ENCODE data around the gene RAI1. TPM values are rescaled to one million over a fixed set of nuclear protein-coding genes. Genes with fewer than 3 reads are reported as not detected.

Gene RAI1
- total RNA-seq, 3 donors from 2014 or later: 19.9 to 22.4 (median 20.1) TPM

- no peak for DNase-seq
- H3K27me3 Mint-ChIP-seq (ENCODE audit: low read depth): no peaks in the 10 kb centered on the region
- peaks cover 34% of the 10 kb centered on the region for H3K4me1 Mint-ChIP-seq (ENCODE audit: low read depth)
Measured at GRCh38 chr17:17840751-17841591, 159.7 kb downstream of the RAI1 start.

GRCh38 chr17:17841601-17842025, 160.4 kb downstream of the RAI1 start:
- H3K27me3 Mint-ChIP-seq (ENCODE audit: low read depth): no peaks in the 10 kb centered on the region
- no peaks in the 10 kb centered on the region for H3K9me3 Mint-ChIP-seq
- ATAC-seq (no peak), DNase-seq (no peak)
- H3K4me3 Mint-ChIP-seq: no peak overlapping the region
- no peaks in the 10 kb centered on the region for H3K36me3 Mint-ChIP-seq (ENCODE audit: insufficient read depth)
- H3K4me1 Mint-ChIP-seq (ENCODE audit: low read depth): peaks cover 35% of the 10 kb centered on the region

More at GRCh38 chr17:17840751-17841591, 159.7 kb downstream of the RAI1 start:
- Mint-ChIP-seq H3K36me3 (ENCODE audit: insufficient read depth) (no peaks in the 10 kb centered on the region), H3K9me3 (no peaks in the 10 kb centered on the region), H3K4me3 (peak overlapping the region; percentile 63)
- no peak for ATAC-seq

GRCh38 chr17:17842111-17842876, 161.0 kb downstream of the RAI1 start:
- Mint-ChIP-seq H3K36me3 (ENCODE audit: insufficient read depth) (no peaks in the 10 kb centered on the region), H3K4me1 (ENCODE audit: low read depth) (peaks cover 33% of the 10 kb centered on the region), H3K9me3 (no peaks in the 10 kb centered on the region), H3K27me3 (ENCODE audit: low read depth) (no peaks in the 10 kb centered on the region), H3K4me3 (no peak overlapping the region)
- DNase-seq (no peak), ATAC-seq (no peak)

GRCh38 chr17:17843096-17843495, 161.8 kb downstream of the RAI1 start:
- ATAC-seq: no peak
- Mint-ChIP-seq H3K27me3 (ENCODE audit: low read depth) (no peaks in the 10 kb centered on the region), H3K4me3 (no peak overlapping the region), H3K36me3 (ENCODE audit: insufficient read depth) (no peaks in the 10 kb centered on the region), H3K9me3 (no peaks in the 10 kb centered on the region), H3K4me1 (ENCODE audit: low read depth) (peaks cover 30% of the 10 kb centered on the region)
- DNase-seq: no peak

- no peaks in the 10 kb centered on the region for H3K36me3 Mint-ChIP-seq (ENCODE audit: insufficient read depth)
Measured at GRCh38 chr17:17844079-17844478, 162.8 kb downstream of the RAI1 start.

GRCh38 chr17:17844500-17844899, 163.2 kb downstream of the RAI1 start:
- no peaks in the 10 kb centered on the region for H3K27me3 Mint-ChIP-seq (ENCODE audit: low read depth)
- ATAC-seq (no peak), DNase-seq (no peak)
- no peaks in the 10 kb centered on the region for H3K36me3 Mint-ChIP-seq (ENCODE audit: insufficient read depth)
- H3K4me1 Mint-ChIP-seq (ENCODE audit: low read depth): peaks cover 33% of the 10 kb centered on the region
- H3K4me3 Mint-ChIP-seq: no peak overlapping the region
- H3K9me3 Mint-ChIP-seq: no peaks in the 10 kb centered on the region

More at GRCh38 chr17:17844079-17844478, 162.8 kb downstream of the RAI1 start:
- DNase-seq (no peak), ATAC-seq (no peak)
- Mint-ChIP-seq H3K27me3 (ENCODE audit: low read depth) (no peaks in the 10 kb centered on the region), H3K4me1 (ENCODE audit: low read depth) (peaks cover 33% of the 10 kb centered on the region), H3K9me3 (no peaks in the 10 kb centered on the region), H3K4me3 (no peak overlapping the region)

- Mint-ChIP-seq H3K4me1 (ENCODE audit: low read depth) (peaks cover 37% of the 10 kb centered on the region), H3K9me3 (no peaks in the 10 kb centered on the region), H3K4me3 (no peak overlapping the region), H3K27me3 (ENCODE audit: low read depth) (no peaks in the 10 kb centered on the region), H3K36me3 (ENCODE audit: insufficient read depth) (no peaks in the 10 kb centered on the region)
- ATAC-seq (no peak), DNase-seq (no peak)
Measured at GRCh38 chr17:17845046-17845775, 164.0 kb downstream of the RAI1 start.

- Mint-ChIP-seq H3K4me3 (no peak overlapping the region), H3K27me3 (ENCODE audit: low read depth) (no peaks in the 10 kb centered on the region), H3K9me3 (no peaks in the 10 kb centered on the region), H3K4me1 (ENCODE audit: low read depth) (peaks cover 41% of the 10 kb centered on the region), H3K36me3 (ENCODE audit: insufficient read depth) (no peaks in the 10 kb centered on the region)
- no peak for ATAC-seq
- DNase-seq: no peak
Measured at GRCh38 chr17:17846003-17846402, 164.7 kb downstream of the RAI1 start.

GRCh38 chr17:17846645-17847044, 165.4 kb downstream of the RAI1 start:
- Mint-ChIP-seq H3K9me3 (no peaks in the 10 kb centered on the region), H3K4me1 (ENCODE audit: low read depth) (peaks cover 45% of the 10 kb centered on the region), H3K27me3 (ENCODE audit: low read depth) (no peaks in the 10 kb centered on the region), H3K4me3 (no peak overlapping the region), H3K36me3 (ENCODE audit: insufficient read depth) (no peaks in the 10 kb centered on the region)
- DNase-seq (no peak), ATAC-seq (no peak)

GRCh38 chr17:17847118-17847689, 165.9 kb downstream of the RAI1 start:
- ATAC-seq (no peak), DNase-seq (no peak)
- H3K27me3 Mint-ChIP-seq (ENCODE audit: low read depth): no peaks in the 10 kb centered on the region
- no peaks in the 10 kb centered on the region for H3K9me3 Mint-ChIP-seq
- H3K36me3 Mint-ChIP-seq (ENCODE audit: insufficient read depth): peaks cover 3% of the 10 kb centered on the region
- no peak overlapping the region for H3K4me3 Mint-ChIP-seq
- peaks cover 51% of the 10 kb centered on the region for H3K4me1 Mint-ChIP-seq (ENCODE audit: low read depth)

- H3K27me3 Mint-ChIP-seq (ENCODE audit: low read depth): no peaks in the 10 kb centered on the region
- no peak for ATAC-seq
- H3K4me3 Mint-ChIP-seq: no peak overlapping the region
- DNase-seq: no peak
- H3K9me3 Mint-ChIP-seq: no peaks in the 10 kb centered on the region
- peaks cover 53% of the 10 kb centered on the region for H3K4me1 Mint-ChIP-seq (ENCODE audit: low read depth)
- peaks cover 5% of the 10 kb centered on the region for H3K36me3 Mint-ChIP-seq (ENCODE audit: insufficient read depth)
Measured at GRCh38 chr17:17847726-17848125, 166.5 kb downstream of the RAI1 start.

GRCh38 chr17:17848311-17849082, 167.2 kb downstream of the RAI1 start:
- Mint-ChIP-seq H3K9me3 (no peaks in the 10 kb centered on the region), H3K4me1 (ENCODE audit: low read depth) (peaks cover 60% of the 10 kb centered on the region), H3K27me3 (ENCODE audit: low read depth) (no peaks in the 10 kb centered on the region), H3K36me3 (ENCODE audit: insufficient read depth) (peaks cover 5% of the 10 kb centered on the region), H3K4me3 (peak overlapping the region; percentile 48)
- no peak for DNase-seq
- ATAC-seq: no peak

- Mint-ChIP-seq H3K4me1 (ENCODE audit: low read depth) (peaks cover 67% of the 10 kb centered on the region), H3K36me3 (ENCODE audit: insufficient read depth) (peaks cover 5% of the 10 kb centered on the region), H3K4me3 (peak overlapping the region; percentile 48), H3K9me3 (no peaks in the 10 kb centered on the region), H3K27me3 (ENCODE audit: low read depth) (no peaks in the 10 kb centered on the region)
- ATAC-seq (peak; percentile 74 to 79), DNase-seq (peak; percentile 80)
Measured at GRCh38 chr17:17849147-17849820, 168.0 kb downstream of the RAI1 start.
